Muscle of leg (tissue), 11 donors: ENCODE measurements around the gene ZDHHC14. TPM values are rescaled to one million over a fixed set of nuclear protein-coding genes. Genes with fewer than 3 reads are reported as not detected.

ENCODE experiments used
- DNase-seq: peaks from one replicate; pipeline ENCODE4 v3.0.0; 2013
- H3K27ac ChIP-seq: one replicate; pipeline ENCODE4 v1.5.1; 2013; ENCODE audit warnings: mild to moderate bottlenecking, low read length, control low read depth
- H3K27me3 ChIP-seq: one replicate; pipeline ENCODE4 v1.6.1; 2013; ENCODE audit warnings: low read length; ENCODE audit not compliant: control insufficient read depth, insufficient read depth
- H3K36me3 ChIP-seq: one replicate; pipeline ENCODE4 v1.6.1; 2013; ENCODE audit warnings: low read length; ENCODE audit not compliant: control insufficient read depth, insufficient read depth
- H3K4me1 ChIP-seq: one replicate; pipeline ENCODE4 v1.6.1; 2013; ENCODE audit warnings: low read length; ENCODE audit not compliant: control insufficient read depth, insufficient read depth
- H3K4me3 ChIP-seq: one replicate; pipeline ENCODE4 v1.5.1; 2013; ENCODE audit warnings: low read length, control low read depth
- H3K9me3 ChIP-seq: replicated peaks from 2 replicates; pipeline ENCODE4 v1.6.1; 2013; ENCODE audit warnings: low read depth, low read length; ENCODE audit not compliant: control insufficient read depth
- WGBS: methylation state at CpG from one replicate; pipeline ENCODE4 v1.1.5; 2013; ENCODE audit warnings: missing lambda C conversion rate; ENCODE audit not compliant: insufficient coverage; 5-methylcytosine and 5-hydroxymethylcytosine counted together
- polyA plus RNA-seq, 8 donors: library from polyadenylated mRNA; unstranded; fragments of 120-200 nt; gene quantifications; one replicate each; pipeline versions ENCODE4 v1.2.1 to v1.2.3, GENCODE V29; 2013; ENCODE audit warnings: inconsistent platforms in 1 of 8, low replicate concordance in 1 of 8; ENCODE audit not compliant: insufficient read length in 8 of 8, insufficient read depth in 1 of 8
- total RNA-seq: library from RNA; stranded (reverse); fragments of 120-200 nt; gene quantifications from one replicate; pipeline ENCODE4 v1.2.4, GENCODE V29; 2013

ZDHHC14 gene
- total and polyA plus RNA-seq, 9 donors = 3.4 to 8.9 (median 5.7) TPM

DNA sequence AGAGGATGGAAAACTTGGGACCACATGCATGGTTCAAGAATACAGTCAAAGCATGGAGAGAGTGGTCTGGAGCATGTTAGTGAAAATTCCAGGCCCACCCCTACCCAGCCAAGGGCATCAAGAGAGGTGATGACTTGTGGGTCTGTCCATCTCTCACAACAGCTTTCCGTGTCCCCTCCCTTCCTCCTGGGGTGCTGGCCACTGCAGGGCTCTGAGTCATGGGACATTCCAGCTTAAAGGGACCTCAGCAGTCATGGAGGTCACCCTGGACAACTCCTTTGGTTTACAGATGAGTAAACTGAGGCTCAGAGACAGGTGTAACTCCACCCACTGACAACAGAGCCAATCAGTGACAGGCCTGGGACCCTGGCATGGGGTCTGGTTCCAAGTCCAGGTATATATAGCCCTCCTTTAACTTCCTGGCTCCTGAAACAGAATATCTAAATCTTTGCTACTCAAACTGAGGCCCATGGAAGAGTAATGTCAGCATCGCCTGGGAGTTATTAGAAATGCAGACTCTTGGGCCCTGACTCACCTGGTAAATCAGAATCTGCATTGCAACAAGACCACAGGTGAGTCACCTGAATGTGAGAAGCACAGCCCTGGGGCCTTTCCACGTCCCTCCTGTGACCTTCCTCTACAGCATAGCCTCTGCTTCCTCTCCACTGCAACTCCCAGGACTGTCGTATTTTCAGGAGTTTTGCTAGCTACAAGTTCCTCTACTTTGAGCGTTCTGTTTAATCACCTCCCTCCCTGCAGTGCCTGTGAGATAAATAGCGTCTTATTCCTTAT, 170.2 kb downstream of the ZDHHC14 start:
- H3K4me1 ChIP-seq = no peaks in the 10 kb centered on the region
- H3K27me3 ChIP-seq = no peaks in the 10 kb centered on the region
- H3K27ac ChIP-seq = no peak overlapping the region
- WGBS = 64% methylated on average over 2 of the region's 6 CpGs
- H3K4me3 ChIP-seq = no peak overlapping the region
- H3K36me3 ChIP-seq = no peaks in the 10 kb centered on the region
- H3K9me3 ChIP-seq = no peaks in the 10 kb centered on the region
- DNase-seq = no peak

DNA sequence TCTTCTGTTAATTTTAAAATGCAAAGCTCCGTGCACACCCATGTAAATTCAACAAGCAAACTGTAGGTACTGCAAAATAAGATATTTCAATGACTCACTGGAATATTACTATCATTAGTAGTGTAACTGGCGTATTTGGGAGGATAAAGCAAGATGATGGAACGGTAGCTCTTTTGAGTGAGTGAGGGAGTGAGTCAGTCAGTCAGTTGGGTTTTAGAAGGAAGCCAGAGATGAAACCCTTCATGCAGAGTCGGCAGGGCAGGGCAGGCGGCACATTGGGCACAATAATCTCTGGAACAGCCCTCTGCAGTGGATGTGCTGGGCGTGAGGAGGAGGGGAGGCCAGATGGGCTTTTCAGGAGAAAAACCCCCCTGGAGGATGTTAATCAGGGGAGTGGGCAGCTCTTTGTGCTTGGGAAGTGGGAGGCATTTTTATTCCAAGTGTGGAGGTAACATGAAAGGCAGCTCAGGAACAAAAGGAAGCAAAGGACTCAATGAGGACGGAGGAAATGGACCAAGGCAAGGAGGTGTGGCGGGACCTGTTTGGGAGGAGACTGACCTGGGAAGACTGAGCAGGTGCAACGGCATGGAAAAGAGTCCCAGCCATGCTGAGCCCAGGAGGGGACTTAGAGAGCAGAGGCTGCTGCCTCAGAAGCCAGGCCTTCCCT, 171.2 kb downstream of the ZDHHC14 start:
- no peak overlapping the region for H3K4me3 ChIP-seq
- H3K27me3 ChIP-seq = no peaks in the 10 kb centered on the region
- H3K36me3 ChIP-seq = no peaks in the 10 kb centered on the region
- no peaks in the 10 kb centered on the region for H3K9me3 ChIP-seq
- WGBS = 68% methylated on average over 7 of the region's 9 CpGs
- H3K27ac ChIP-seq = no peak overlapping the region
- DNase-seq = no peak
- no peaks in the 10 kb centered on the region for H3K4me1 ChIP-seq

DNA sequence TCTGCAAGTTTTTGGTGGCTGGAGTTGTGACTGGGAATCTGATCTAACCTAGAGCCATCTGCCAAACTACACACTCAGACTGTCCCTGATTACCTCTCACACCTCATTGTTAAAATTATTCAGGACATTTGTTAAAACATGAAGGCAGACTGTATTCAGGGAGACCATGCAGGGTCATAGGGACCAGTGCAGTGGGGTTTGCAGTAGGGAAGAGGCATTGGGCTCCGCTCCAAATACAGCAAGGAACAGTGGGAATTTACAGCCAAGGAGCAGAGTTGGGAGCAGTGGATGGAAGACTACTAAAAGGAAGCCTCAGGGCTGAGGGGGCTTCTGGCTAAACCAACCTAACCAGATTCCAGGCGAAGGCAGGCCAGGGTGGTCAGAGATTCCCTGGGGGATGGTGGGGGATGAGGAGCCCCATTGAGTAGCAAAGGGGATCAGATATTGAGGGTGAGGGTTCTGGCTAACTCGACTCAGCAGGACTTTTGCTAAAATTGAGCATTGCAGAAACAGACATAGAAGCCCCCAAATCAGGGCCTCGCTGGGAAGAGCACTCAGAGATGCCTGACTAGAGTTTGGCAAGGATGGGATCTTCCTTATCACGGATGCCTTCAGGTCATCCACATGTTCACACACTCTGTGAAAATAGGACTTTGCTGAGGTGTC, 172.0 kb downstream of the ZDHHC14 start:
- H3K27ac ChIP-seq = no peak overlapping the region
- no peaks in the 10 kb centered on the region for H3K27me3 ChIP-seq
- no peaks in the 10 kb centered on the region for H3K4me1 ChIP-seq
- 60% methylated on average over 3 of the region's 5 CpGs for WGBS
- DNase-seq = no peak
- H3K9me3 ChIP-seq = no peaks in the 10 kb centered on the region
- H3K4me3 ChIP-seq = no peak overlapping the region
- H3K36me3 ChIP-seq = no peaks in the 10 kb centered on the region

DNA sequence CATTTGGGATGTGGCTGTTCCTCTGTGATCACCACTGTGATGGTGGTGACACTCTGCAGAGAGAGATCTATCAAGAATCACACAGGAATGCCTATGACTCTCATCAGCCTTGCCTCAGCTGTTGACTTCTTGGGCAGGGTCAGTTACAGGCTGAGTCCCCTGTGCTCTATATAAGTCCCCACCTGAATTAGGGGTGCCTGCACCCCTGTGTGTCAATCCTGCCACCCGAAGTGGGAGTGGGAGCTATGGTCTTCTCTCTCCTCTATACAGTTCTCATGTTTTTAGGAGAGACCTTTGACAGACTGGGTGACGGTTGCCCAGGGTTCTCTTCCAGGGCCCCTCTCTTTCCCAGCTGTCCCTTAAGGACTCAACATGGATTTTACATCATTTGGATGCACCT, 173.8 kb downstream of the ZDHHC14 start:
- H3K27ac ChIP-seq = no peak overlapping the region
- no peak for DNase-seq
- no CpG with 5 or more reads among the region's 2 CpGs for WGBS
- H3K36me3 ChIP-seq = no peaks in the 10 kb centered on the region
- no peak overlapping the region for H3K4me3 ChIP-seq
- no peaks in the 10 kb centered on the region for H3K9me3 ChIP-seq
- no peaks in the 10 kb centered on the region for H3K27me3 ChIP-seq
- H3K4me1 ChIP-seq = no peaks in the 10 kb centered on the region

DNA sequence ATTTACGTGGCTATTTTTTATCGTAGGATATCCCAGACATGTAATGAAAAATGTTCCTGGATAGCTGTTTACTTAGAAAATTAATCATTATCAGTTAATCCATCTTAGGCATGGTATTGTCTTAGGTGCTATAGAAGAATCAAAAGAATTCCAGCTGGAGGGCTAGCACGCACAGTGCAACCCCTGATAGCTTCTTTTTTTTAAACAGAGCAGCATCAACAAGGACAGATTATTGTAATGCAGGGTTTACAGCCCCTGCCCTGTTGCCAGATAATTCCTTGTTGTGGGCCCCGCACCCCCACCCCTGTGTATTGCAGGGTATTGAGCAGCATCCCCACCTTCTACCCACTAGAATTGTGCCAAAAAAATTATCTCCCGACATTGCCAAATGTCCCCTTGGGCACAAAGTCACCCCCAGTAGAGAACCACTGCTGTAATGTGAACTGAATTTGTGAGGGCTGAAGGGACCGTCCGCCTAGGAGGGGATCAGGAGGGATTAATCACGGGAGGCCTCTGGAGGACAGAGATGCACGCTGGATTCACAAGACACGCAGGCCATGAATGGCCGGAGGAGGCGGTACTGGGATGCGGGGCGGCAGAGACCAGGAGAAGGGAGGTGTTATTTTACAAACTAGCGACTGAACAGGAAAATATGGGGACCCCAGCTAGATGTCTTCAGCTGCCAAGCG, 174.6 kb downstream of the ZDHHC14 start:
- WGBS = 53% methylated on average over 12 of the region's 16 CpGs
- H3K27me3 ChIP-seq = no peaks in the 10 kb centered on the region

DNA sequence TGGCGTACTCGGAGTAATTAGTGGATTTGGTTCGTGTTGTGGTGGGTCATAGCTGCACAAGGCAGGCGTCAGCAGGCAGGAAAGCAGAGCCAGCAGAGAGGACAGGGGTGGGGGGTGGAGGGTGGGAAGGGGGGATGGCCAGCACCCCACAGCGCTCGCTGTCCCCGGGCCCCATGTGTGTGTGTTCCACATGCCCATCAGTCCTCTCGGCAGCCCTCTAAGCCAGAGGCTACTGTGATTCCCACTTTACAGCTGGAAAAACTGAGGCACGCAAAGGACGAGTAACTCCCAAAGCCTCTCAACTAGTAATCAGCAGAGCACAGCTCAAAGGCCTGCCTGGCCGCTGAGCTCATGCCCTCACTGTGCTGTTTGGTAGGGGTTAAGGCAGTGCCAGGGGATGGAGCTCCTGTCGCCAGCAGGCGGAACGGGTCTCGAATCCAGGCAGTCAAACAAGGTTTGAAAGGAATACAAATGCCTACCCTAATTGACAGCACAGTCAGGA, 175.2 kb downstream of the ZDHHC14 start:
- H3K9me3 ChIP-seq = no peaks in the 10 kb centered on the region
- no peak for DNase-seq
- 89% methylated on average over 9 of the region's 15 CpGs for WGBS
- no peaks in the 10 kb centered on the region for H3K27me3 ChIP-seq
- H3K36me3 ChIP-seq = no peaks in the 10 kb centered on the region
- H3K4me3 ChIP-seq = no peak overlapping the region
- H3K27ac ChIP-seq = no peak overlapping the region
- H3K4me1 ChIP-seq = no peaks in the 10 kb centered on the region

More for the DNA sequence above, 174.6 kb downstream of the ZDHHC14 start:
- Histone ChIP-seq H3K4me1 (no peaks in the 10 kb centered on the region), H3K27ac (no peak overlapping the region), H3K4me3 (no peak overlapping the region), H3K9me3 (no peaks in the 10 kb centered on the region), H3K36me3 (no peaks in the 10 kb centered on the region)
- no peak for DNase-seq

DNA sequence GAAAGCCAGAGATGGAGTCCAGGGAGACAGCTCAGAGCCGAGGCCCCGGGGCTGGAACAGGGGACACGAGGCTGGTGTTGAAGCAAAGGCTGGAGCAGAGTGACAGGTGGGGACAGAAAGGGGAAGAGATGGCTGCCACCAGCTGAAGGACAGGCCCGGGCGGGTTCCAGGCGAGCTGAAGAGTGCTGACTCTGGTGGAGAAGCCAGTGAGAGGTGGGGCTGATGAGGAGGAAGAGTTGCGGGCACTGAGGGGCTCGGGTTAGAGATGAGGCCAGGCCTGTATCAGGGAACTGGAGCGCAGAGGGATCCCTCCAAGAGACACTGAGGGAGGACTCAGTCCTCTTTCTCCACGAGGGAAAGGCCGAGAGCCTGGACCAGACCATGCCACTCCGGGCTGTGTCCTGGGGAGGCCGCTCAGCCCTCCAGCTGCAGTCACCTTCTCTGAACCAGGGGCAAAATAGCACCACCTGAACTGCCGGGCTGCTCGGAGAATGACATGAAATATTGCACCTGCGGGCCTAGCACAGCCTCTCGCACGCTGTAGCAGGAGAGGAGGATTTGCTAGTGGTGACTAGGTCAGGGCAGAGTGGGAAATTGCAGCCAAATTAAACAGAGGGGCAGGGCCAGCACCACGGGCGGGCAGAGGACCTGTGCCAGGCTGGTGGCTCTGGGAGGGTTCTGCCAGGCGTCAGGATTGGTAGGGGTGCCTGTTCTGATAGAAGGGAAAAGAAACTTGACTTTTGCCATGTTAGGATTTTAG, 175.9 kb downstream of the ZDHHC14 start:
- Histone ChIP-seq H3K27me3 (no peaks in the 10 kb centered on the region), H3K36me3 (no peaks in the 10 kb centered on the region), H3K4me1 (no peaks in the 10 kb centered on the region), H3K27ac (no peak overlapping the region), H3K4me3 (no peak overlapping the region), H3K9me3 (no peaks in the 10 kb centered on the region)
- no peak for DNase-seq
- WGBS = 68% methylated on average over 18 of the region's 21 CpGs

DNA sequence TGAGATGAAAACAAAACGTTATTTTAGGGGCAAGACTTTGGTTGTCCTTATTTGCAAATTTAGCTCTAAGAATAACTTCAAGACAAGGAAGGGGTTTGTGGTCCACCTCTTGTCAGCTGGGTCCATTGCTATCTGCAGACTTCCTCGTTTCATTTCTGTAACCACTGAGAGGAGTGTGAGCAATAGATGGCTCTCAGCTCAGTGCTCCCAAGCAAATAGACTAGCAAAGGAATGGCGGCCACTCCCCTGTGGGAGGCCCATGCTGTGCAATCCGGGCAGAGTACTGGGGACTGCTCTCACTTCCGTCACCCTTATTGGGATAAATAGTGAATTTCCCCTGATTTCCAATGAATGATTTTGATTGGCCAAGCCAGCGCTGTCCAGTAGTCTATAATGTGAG, 176.6 kb downstream of the ZDHHC14 start:
- no peaks in the 10 kb centered on the region for H3K9me3 ChIP-seq
- no CpG with 5 or more reads among the region's 6 CpGs for WGBS

DNA sequence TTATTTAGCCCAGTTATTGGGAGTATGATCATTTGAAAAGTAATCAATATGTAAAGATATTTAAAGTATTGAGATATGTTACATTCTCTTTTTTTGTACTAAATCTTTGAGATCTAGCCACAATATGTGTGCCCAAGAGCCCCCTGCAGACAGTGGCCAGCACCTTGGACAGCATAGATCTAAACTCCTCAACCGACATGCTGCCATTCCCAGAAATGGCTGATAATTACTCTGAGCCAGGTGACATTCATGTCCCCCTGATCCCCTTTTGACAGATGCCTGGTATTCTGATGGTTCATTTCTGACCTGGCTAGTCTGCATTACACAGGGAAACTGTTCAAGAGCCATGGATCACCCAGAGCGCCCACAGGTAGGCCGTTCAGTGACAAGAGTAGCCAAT, 177.1 kb downstream of the ZDHHC14 start:
- WGBS = 94% methylated on average over 3 of the region's 3 CpGs
- no peaks in the 10 kb centered on the region for H3K36me3 ChIP-seq

More for the DNA sequence above, 176.6 kb downstream of the ZDHHC14 start:
- Histone ChIP-seq H3K4me3 (no peak overlapping the region), H3K27me3 (no peaks in the 10 kb centered on the region), H3K4me1 (no peaks in the 10 kb centered on the region), H3K27ac (no peak overlapping the region), H3K36me3 (no peaks in the 10 kb centered on the region)
- no peak for DNase-seq

More for the DNA sequence above, 177.1 kb downstream of the ZDHHC14 start:
- Histone ChIP-seq H3K27ac (no peak overlapping the region), H3K9me3 (no peaks in the 10 kb centered on the region), H3K27me3 (no peaks in the 10 kb centered on the region), H3K4me3 (no peak overlapping the region), H3K4me1 (no peaks in the 10 kb centered on the region)
- no peak for DNase-seq
